IMR-90 (cell line): Measurements from ENCODE around the gene PGLYRP3. TPM values are rescaled to one million over a fixed set of nuclear protein-coding genes. Genes with fewer than 3 reads are reported as not detected.

Source experiments
- ATAC-seq: fragments of 200-7000 bp; cut with Tn5 transposase; 2 replicates; pipeline ENCODE4 v1.9.1; 2020; ENCODE audit warnings: low read depth, mild to moderate bottlenecking, moderate library complexity
- BruUV-seq: library from RNA; stranded (reverse); fragments of 400-500 nt; replicated peaks from 2 replicates; lab custom pipeline; 2021; lab: Mats Ljungman, UMichigan
- CTCF ChIA-PET: fragments of 300-600 bp; formaldehyde crosslinking; extraction: SDS; loops from one replicate; lab custom pipeline; 2021; ENCODE audit warnings: antibody characterized with exemption; lab: Yijun Ruan, JAX
- POLR2A ChIA-PET: fragments of 300-600 bp; sonication (Branson Sonifier 250); formaldehyde crosslinking; loops from one replicate; lab custom pipeline; 2022; ENCODE audit warnings: antibody characterized with exemption; ENCODE audit not compliant: unreplicated experiment; lab: Charles Lee
- DNase-seq: peaks from one replicate; pipeline ENCODE4 v3.0.0; 2013
- H2AFZ ChIP-seq: replicated peaks from 2 replicates; pipeline ENCODE3; 2013; ENCODE audit warnings: low read length, mild to moderate bottlenecking; ENCODE audit not compliant: poor library complexity
- H2AK5ac ChIP-seq: 2 replicates; pipeline ENCODE4 v1.6.1; 2013; ENCODE audit warnings: low read depth, low read length, inconsistent platforms
- H2AK9ac ChIP-seq: replicated peaks from 2 replicates; pipeline ENCODE3; 2013; ENCODE audit warnings: mild to moderate bottlenecking, low read depth, low read length, moderate library complexity; ENCODE audit not compliant: poor library complexity
- H2BK120ac ChIP-seq: 2 replicates; pipeline ENCODE4 v1.6.1; 2013; ENCODE audit warnings: low read depth, low read length, inconsistent platforms
- H2BK15ac ChIP-seq: 3 replicates; pipeline ENCODE4 v1.6.1; 2013; ENCODE audit warnings: low read depth, low read length, inconsistent platforms
- H2BK20ac ChIP-seq: 2 replicates; pipeline ENCODE4 v1.6.1; 2013; ENCODE audit warnings: low read depth, mild to moderate bottlenecking, inconsistent platforms, low read length, moderate library complexity
- H2BK5ac ChIP-seq: 2 replicates; pipeline ENCODE4 v1.6.1; 2013; ENCODE audit warnings: mild to moderate bottlenecking, low read depth, low read length, inconsistent platforms; ENCODE audit not compliant: poor library complexity, severe bottlenecking
- H3K14ac ChIP-seq: replicated peaks from 2 replicates; pipeline ENCODE4 v1.6.1; 2013; ENCODE audit warnings: low read depth, low read length, inconsistent platforms
- H3K18ac ChIP-seq: 2 replicates; pipeline ENCODE4 v1.6.1; 2013; ENCODE audit warnings: low read depth, low read length, control low read depth
- H3K23ac ChIP-seq: 2 replicates; pipeline ENCODE4 v1.6.1; 2013; ENCODE audit warnings: low read depth, low read length, inconsistent platforms
- H3K27ac ChIP-seq: 2 replicates; pipeline ENCODE4 v1.5.1; 2013; ENCODE audit warnings: mild to moderate bottlenecking, control low read depth, low read length; ENCODE audit not compliant: insufficient read depth
- H3K27me3 ChIP-seq: 2 replicates; pipeline ENCODE4 v1.6.1; 2013; ENCODE audit warnings: low read length; ENCODE audit not compliant: control insufficient read depth, insufficient read depth
- H3K36me3 ChIP-seq: 2 replicates; pipeline ENCODE4 v1.6.1; 2013; ENCODE audit warnings: low read length, mixed read lengths; ENCODE audit not compliant: control insufficient read depth, insufficient read depth
- H3K4ac ChIP-seq: 2 replicates; pipeline ENCODE4 v1.6.1; 2013; ENCODE audit warnings: low read depth, low read length, inconsistent platforms
- H3K4me1 ChIP-seq: 2 replicates; pipeline ENCODE4 v1.6.1; 2013; ENCODE audit warnings: low read length, mixed read lengths; ENCODE audit not compliant: control insufficient read depth, insufficient read depth
- H3K4me2 ChIP-seq: 2 replicates; pipeline ENCODE4 v1.6.1; 2013; ENCODE audit warnings: low read depth, mild to moderate bottlenecking, control low read depth, low read length, moderate library complexity
- H3K4me3 ChIP-seq: 2 replicates; pipeline ENCODE4 v1.5.1; 2013; ENCODE audit warnings: low read depth, mild to moderate bottlenecking, control low read depth, low read length, moderate library complexity; ENCODE audit not compliant: insufficient read depth
- H3K56ac ChIP-seq: 2 replicates; pipeline ENCODE4 v1.6.1; 2013; ENCODE audit warnings: low read length, inconsistent platforms; ENCODE audit not compliant: insufficient read depth; ENCODE audit errors: extremely low read depth
- H3K79me1 ChIP-seq, 2 experiments: 2 replicates each; pipeline ENCODE4 v1.6.1; 2013; ENCODE audit warnings: low read length in 2 of 2, inconsistent platforms in 1 of 2, low read depth in 1 of 2
- H3K9ac ChIP-seq: 2 replicates; pipeline ENCODE4 v1.6.1; 2013; ENCODE audit warnings: low read depth, low read length, control low read depth
- H3K9me1 ChIP-seq: 2 replicates; pipeline ENCODE4 v1.6.1; 2013; ENCODE audit warnings: low read length, inconsistent platforms; ENCODE audit not compliant: insufficient read depth
- H3K9me3 ChIP-seq: 2 replicates; pipeline ENCODE4 v1.6.1; 2013; ENCODE audit warnings: low read length; ENCODE audit not compliant: control insufficient read depth, insufficient read depth
- H4K20me1 ChIP-seq: 2 replicates; pipeline ENCODE4 v1.6.1; 2013; ENCODE audit warnings: low read length, inconsistent platforms; ENCODE audit not compliant: insufficient read depth
- H4K5ac ChIP-seq: 2 replicates; pipeline ENCODE4 v1.6.1; 2013; ENCODE audit warnings: mild to moderate bottlenecking, low read depth, low read length, control low read depth
- H4K8ac ChIP-seq, 2 experiments: 2 replicates each; pipeline ENCODE4 v1.6.1; 2013; ENCODE audit warnings: low read depth in 2 of 2, low read length in 2 of 2, control low read depth in 1 of 2, inconsistent platforms in 1 of 2
- H4K91ac ChIP-seq: 2 replicates; pipeline ENCODE4 v1.6.1; 2013; ENCODE audit warnings: low read depth, low read length, inconsistent platforms; ENCODE audit not compliant: insufficient read depth
- FOS ChIP-seq: fragments of 150-350 bp; IDR thresholded peaks from 2 replicates; pipeline ENCODE4 v1.6.1; 2016; ENCODE audit warnings: low read depth, low read length
- MAFK ChIP-seq: IDR thresholded peaks from 2 replicates; pipeline ENCODE4 v1.6.1; 2012; ENCODE audit warnings: low read depth, low read length, improper control_type of control experiment
- MAZ ChIP-seq: IDR thresholded peaks from 2 replicates; pipeline ENCODE4 v1.6.1; 2012; ENCODE audit warnings: low read depth, mild to moderate bottlenecking, low read length, improper control_type of control experiment, moderate library complexity, borderline replicate concordance
- NFE2L2 ChIP-seq: fragments of 150-350 bp; IDR thresholded peaks from 2 replicates; pipeline ENCODE4 v1.6.1; 2016; ENCODE audit warnings: low read depth, mild to moderate bottlenecking, low read length
- POLR2A ChIP-seq: IDR thresholded peaks from 2 replicates; pipeline ENCODE4 v1.6.1; 2012; ENCODE audit warnings: mild to moderate bottlenecking, low read depth, low read length
- RAD21 ChIP-seq: IDR thresholded peaks from 2 replicates; pipeline ENCODE4 v1.6.1; 2012; ENCODE audit warnings: low read length, improper control_type of control experiment
- RCOR1 ChIP-seq: IDR thresholded peaks from 2 replicates; pipeline ENCODE4 v1.6.1; 2012; ENCODE audit warnings: mild to moderate bottlenecking, low read length, improper control_type of control experiment; ENCODE audit not compliant: insufficient replicate concordance
- SMC3 ChIP-seq: fragments of 150-350 bp; IDR thresholded peaks from 2 replicates; pipeline ENCODE4 v1.6.1; 2016; ENCODE audit warnings: low read depth, mild to moderate bottlenecking, antibody characterized with exemption, low read length, moderate library complexity
- WGBS, 2 experiments: methylation state at CpG; one replicate each; pipeline versions ENCODE4 v1.1.5 to v1.1.7; 2013; ENCODE audit warnings: missing lambda C conversion rate in 2 of 2; ENCODE audit not compliant: insufficient read length in 1 of 2; ENCODE audit errors: extremely low coverage in 2 of 2; 5-methylcytosine and 5-hydroxymethylcytosine counted together
- dilution Hi-C: fragments of 300-500 bp; cut with HindIII; formaldehyde crosslinking; loops from one replicate; pipeline ENCODE4 v1.14.3; 2018; ENCODE audit warnings: low sequenced_read_pairs; ENCODE audit not compliant: unreplicated experiment
- in situ Hi-C: fragments of 300-500 bp; cut with MboI; formaldehyde crosslinking; loops from 3 replicates; pipeline ENCODE4 v1.14.3; 2019; ENCODE audit warnings: low sequenced_read_pairs, inconsistent platforms, mixed read lengths
- intact Hi-C: fragments of 100-400 bp; cut with micrococcal nuclease; formaldehyde crosslinking; loops from 2 replicates; pipeline ENCODE4 v1.10.0; 2022
- polyA plus RNA-seq, 3 experiments: library from polyadenylated mRNA; depleted of rRNA; stranded (reverse); fragments of >200 nt; gene quantifications; 2 replicates each; pipeline ENCODE4 v1.2.3, GENCODE V29; 2012; ENCODE audit warnings: low replicate concordance in 1 of 3
- total RNA-seq: library from RNA; depleted of rRNA; stranded (reverse); fragments of >200 nt; gene quantifications from 2 replicates; pipeline ENCODE4 v1.2.3, GENCODE V29; 2012
- TF ChIP-seq, protein P1 (sequence below): fragments of 150-350 bp; IDR thresholded peaks from 2 replicates; pipeline ENCODE4 v1.6.1; 2016; ENCODE audit warnings: low read depth, mild to moderate bottlenecking, low read length, moderate library complexity, borderline replicate concordance
- TF ChIP-seq, protein P2 (sequence below): conservative IDR thresholded peaks from 2 replicates; pipeline ENCODE4 v1.5.1; 2012; ENCODE audit warnings: mild to moderate bottlenecking, low read depth, low read length, improper control_type of control experiment

The PGLYRP3 gene
- total and polyA plus RNA-seq, 2 of the 4 experiments (the other 2 are of a cell fraction): not detected

DNA sequence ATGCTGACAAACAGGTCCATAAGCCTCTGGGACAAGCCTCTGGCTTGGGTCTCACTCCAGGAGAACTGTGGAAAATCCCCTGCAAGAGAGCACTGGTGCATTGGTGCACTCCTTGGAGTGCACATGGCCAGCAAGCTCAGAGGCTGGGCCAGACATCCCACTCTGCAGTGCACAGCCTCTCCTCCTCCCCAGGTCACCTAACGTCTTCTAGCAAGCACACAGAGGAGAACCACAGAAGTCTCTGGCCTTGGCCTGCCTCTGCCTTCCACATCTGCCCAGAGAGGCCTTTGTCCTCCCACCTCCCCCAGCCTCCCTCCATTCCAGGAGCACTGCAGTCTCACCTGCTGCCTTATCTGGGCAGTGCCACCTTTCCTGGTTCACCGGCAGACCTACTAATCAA lies 4.2 kb downstream of the PGLYRP3 start:
- 50% methylated on average over 1 of the region's 2 CpGs; no CpG with 5 or more reads in 1 of the 2 experiments for WGBS, 2 experiments
- POLR2A ChIA-PET: no interaction called here
- H3K14ac ChIP-seq: no peak overlapping the region
- H3K4ac ChIP-seq: no peak overlapping the region
- H3K9ac ChIP-seq: no peak overlapping the region
- BruUV-seq: no TSS peak
- H3K27me3 ChIP-seq: no peaks in the 10 kb centered on the region
- no peak overlapping the region for H3K4me3 ChIP-seq
- TF ChIP-seq RCOR1: no peak
- TF ChIP-seq POLR2A: no peak
- no peak for TF ChIP-seq MAZ
- TF ChIP-seq MAFK: no peak
- TF ChIP-seq, protein P1, sequence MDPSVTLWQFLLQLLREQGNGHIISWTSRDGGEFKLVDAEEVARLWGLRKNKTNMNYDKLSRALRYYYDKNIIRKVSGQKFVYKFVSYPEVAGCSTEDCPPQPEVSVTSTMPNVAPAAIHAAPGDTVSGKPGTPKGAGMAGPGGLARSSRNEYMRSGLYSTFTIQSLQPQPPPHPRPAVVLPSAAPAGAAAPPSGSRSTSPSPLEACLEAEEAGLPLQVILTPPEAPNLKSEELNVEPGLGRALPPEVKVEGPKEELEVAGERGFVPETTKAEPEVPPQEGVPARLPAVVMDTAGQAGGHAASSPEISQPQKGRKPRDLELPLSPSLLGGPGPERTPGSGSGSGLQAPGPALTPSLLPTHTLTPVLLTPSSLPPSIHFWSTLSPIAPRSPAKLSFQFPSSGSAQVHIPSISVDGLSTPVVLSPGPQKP: no peak
- no peak for TF ChIP-seq FOS
- TF ChIP-seq NFE2L2: no peak
- no peak for TF ChIP-seq SMC3
- no peak for TF ChIP-seq RAD21
- TF ChIP-seq, protein P2, sequence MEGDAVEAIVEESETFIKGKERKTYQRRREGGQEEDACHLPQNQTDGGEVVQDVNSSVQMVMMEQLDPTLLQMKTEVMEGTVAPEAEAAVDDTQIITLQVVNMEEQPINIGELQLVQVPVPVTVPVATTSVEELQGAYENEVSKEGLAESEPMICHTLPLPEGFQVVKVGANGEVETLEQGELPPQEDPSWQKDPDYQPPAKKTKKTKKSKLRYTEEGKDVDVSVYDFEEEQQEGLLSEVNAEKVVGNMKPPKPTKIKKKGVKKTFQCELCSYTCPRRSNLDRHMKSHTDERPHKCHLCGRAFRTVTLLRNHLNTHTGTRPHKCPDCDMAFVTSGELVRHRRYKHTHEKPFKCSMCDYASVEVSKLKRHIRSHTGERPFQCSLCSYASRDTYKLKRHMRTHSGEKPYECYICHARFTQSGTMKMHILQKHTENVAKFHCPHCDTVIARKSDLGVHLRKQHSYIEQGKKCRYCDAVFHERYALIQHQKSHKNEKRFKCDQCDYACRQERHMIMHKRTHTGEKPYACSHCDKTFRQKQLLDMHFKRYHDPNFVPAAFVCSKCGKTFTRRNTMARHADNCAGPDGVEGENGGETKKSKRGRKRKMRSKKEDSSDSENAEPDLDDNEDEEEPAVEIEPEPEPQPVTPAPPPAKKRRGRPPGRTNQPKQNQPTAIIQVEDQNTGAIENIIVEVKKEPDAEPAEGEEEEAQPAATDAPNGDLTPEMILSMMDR: no peak
- ATAC-seq (no peak), DNase-seq (no peak)
- no peaks in the 10 kb centered on the region for H3K4me1 ChIP-seq
- H4K8ac ChIP-seq: no peak overlapping the region
- H2BK20ac ChIP-seq: no peak overlapping the region
- H3K9me1 ChIP-seq: no peaks in the 10 kb centered on the region
- no peaks in the 10 kb centered on the region for H3K9me3 ChIP-seq
- H2BK120ac ChIP-seq: no peak overlapping the region
- H3K4me2 ChIP-seq: no peak overlapping the region
- no peak overlapping the region for H2AFZ ChIP-seq
- dilution Hi-C loops: no loop called here
- no peak overlapping the region for H2AK5ac ChIP-seq
- no peak overlapping the region for H2BK15ac ChIP-seq
- H3K18ac ChIP-seq: no peak overlapping the region
- in situ Hi-C loops: no loop called here
- intact Hi-C loops: no loop called here
- H3K27ac ChIP-seq: no peak overlapping the region
- H3K36me3 ChIP-seq: no peaks in the 10 kb centered on the region
- H4K5ac ChIP-seq: no peak overlapping the region
- no peak overlapping the region for H3K23ac ChIP-seq
- CTCF ChIA-PET: no interaction called here
- no peak overlapping the region for H3K56ac ChIP-seq
- H2AK9ac ChIP-seq: no peak overlapping the region
- no peaks in the 10 kb centered on the region for H4K20me1 ChIP-seq
- H3K79me1 ChIP-seq: no peaks in the 10 kb centered on the region
- H4K91ac ChIP-seq: no peak overlapping the region
- H2BK5ac ChIP-seq: no peak overlapping the region
